ENCODE results near the gene HHIPL1. TPM values are rescaled to one million over a fixed set of nuclear protein-coding genes. Genes with fewer than 3 reads are reported as not detected.
A peak's percentile ranks its signal among the peaks of the same experiment; 100 is the strongest.

HHIPL1 gene
- total RNA-seq, 6 donors from 2014 or later, result 0.61 to 2.2 (median 1.3) TPM

GRCh38 chr14:99681832-99682148 lies 36.9 kb downstream of the HHIPL1 start:
- DNase-seq (peak in 1 of 2 donors; percentile 70), ATAC-seq (ENCODE audit: low FRiP score in 2 of 2) (no peak)
- Histone ChIP-seq H3K9me3 (peaks cover 0 to 12% (median 9%) of the 10 kb centered on the region in 4 donors), H3K4me3 (no peak overlapping the region), H3K4me1 (peaks cover 13 to 21% (median 15%) of the 10 kb centered on the region in 4 donors), H3K36me3 (no peaks in the 10 kb centered on the region), H3K27me3 (no peaks in the 10 kb centered on the region), H3K27ac (no peak overlapping the region)
- no peak for TF ChIP-seq CTCF (IDR thresholded peaks at IDR 0.05)
- TF ChIP-seq POLR2AphosphoS5 (IDR thresholded peaks at IDR 0.05), result no peak
- TF ChIP-seq EP300 (IDR thresholded peaks at IDR 0.05), result no peak
- WGBS, 2 donors, result 44 to 71% methylated on average over 11 of the region's 11 CpGs

GRCh38 chr14:99682809-99683618 lies 38.1 kb downstream of the HHIPL1 start:
- H3K4me3 ChIP-seq, result peak overlapping the region; percentile 69 to 94 (median 80)
- H3K36me3 ChIP-seq, result no peaks in the 10 kb centered on the region
- H3K27me3 ChIP-seq, result no peaks in the 10 kb centered on the region
- H3K4me1 ChIP-seq, result peaks cover 13 to 21% (median 15%) of the 10 kb centered on the region in 4 donors
- WGBS, 2 donors, result 2 to 3% methylated on average over 7 to 41 of the region's 42 CpGs
- no peak for TF ChIP-seq POLR2AphosphoS5 (IDR thresholded peaks at IDR 0.05)
- TF ChIP-seq EP300 (IDR thresholded peaks at IDR 0.05), result no peak
- TF ChIP-seq POLR2A (IDR thresholded peaks at IDR 0.05), result no peak
- peak; percentile 83 to 93 (median 89) for TF ChIP-seq CTCF (IDR thresholded peaks at IDR 0.05)
- peaks cover 0 to 6% (median 4%) of the 10 kb centered on the region in 4 donors for H3K9me3 ChIP-seq
- H3K27ac ChIP-seq, result peak overlapping the region; percentile 76 to 90 (median 87)
- DNase-seq (peak; percentile 72 to 96), ATAC-seq (ENCODE audit: low FRiP score in 2 of 2) (peak; percentile 68 to 69)

GRCh38 chr14:99683619-99684409 lies 38.9 kb downstream of the HHIPL1 start, which contains the start of gene CYP46A1:
Gene CYP46A1 (plus strand): TSS chr14:99684298. CDS start chr14:99684418, 120 bp downstream.
- H3K4me3 ChIP-seq, result peak within 1 kb of the TSS; percentile 69 to 94 (median 80)
- H3K27me3 ChIP-seq, result no peaks in the 10 kb centered on the region
- H3K9me3 ChIP-seq, result no peaks in the 10 kb centered on the region
- no peak for TF ChIP-seq CTCF (IDR thresholded peaks at IDR 0.05)
- peak in 1 of 2 donors; percentile 56 for TF ChIP-seq POLR2AphosphoS5 (IDR thresholded peaks at IDR 0.05)
- peak in 2 of 4 donors; percentile 36 to 38 for TF ChIP-seq POLR2A (IDR thresholded peaks at IDR 0.05)
- DNase-seq (peak; percentile 99 to 100), ATAC-seq (ENCODE audit: low FRiP score in 2 of 2) (peak; percentile 97 to 99)
- H3K36me3 ChIP-seq, result no peaks in the 10 kb centered on the region
- H3K27ac ChIP-seq, result peak within 1 kb of the TSS; percentile 76 to 90 (median 87)
- peaks cover 13 to 21% (median 15%) of the 10 kb centered on the region in 4 donors for H3K4me1 ChIP-seq
- WGBS, 2 donors, result 0 to 1% methylated on average over 18 to 51 of the region's 83 CpGs

- no peak for TF ChIP-seq CTCF (IDR thresholded peaks at IDR 0.05)
- TF ChIP-seq POLR2AphosphoS5 (IDR thresholded peaks at IDR 0.05), result no peak
- TF ChIP-seq EP300 (IDR thresholded peaks at IDR 0.05), result no peak
- TF ChIP-seq POLR2A (IDR thresholded peaks at IDR 0.05), result no peak
- Histone ChIP-seq H3K4me1 (peaks cover 13 to 21% (median 15%) of the 10 kb centered on the region in 4 donors), H3K36me3 (no peaks in the 10 kb centered on the region), H3K9me3 (no peaks in the 10 kb centered on the region), H3K27ac (peak overlapping the region in 2 of 4 donors; percentile 30 to 48), H3K4me3 (peak overlapping the region; percentile 51 to 94 (median 80)), H3K27me3 (no peaks in the 10 kb centered on the region)
- ATAC-seq (ENCODE audit: low FRiP score in 2 of 2), result no peak
- 8 to 21% methylated on average over 7 to 26 of the region's 45 CpGs for WGBS, 2 donors
- no peak for DNase-seq
Observed at GRCh38 chr14:99684410-99684934, 39.5 kb downstream of the HHIPL1 start.
